ENCODE measurements around the gene ATP6V0A1. TPM values are rescaled to one million over a fixed set of nuclear protein-coding genes. Genes with fewer than 3 reads are reported as not detected.
"Not testable (repeated sequence)": the region's sequence is repeated elsewhere in the genome, so short reads cannot be mapped to it uniquely, and the experiment has no call there.

Gene ATP6V0A1
- total RNA-seq, 1 donor from 2014 or later: 44.1 TPM

- DNase-seq (ENCODE audit: extremely low read depth, low read depth, low spot score): no peak
Measured at GRCh38 chr17:42431758-42432161, 26.9 kb upstream of the ATP6V0A1 start.

- DNase-seq (ENCODE audit: extremely low read depth, low read depth, low spot score): peak; percentile 94
Measured at GRCh38 chr17:42436391-42436790, 22.3 kb upstream of the ATP6V0A1 start.

GRCh38 chr17:42438600-42439567 is 19.8 kb upstream of the ATP6V0A1 start:
- no peak for DNase-seq (ENCODE audit: extremely low read depth, low read depth, low spot score)

- DNase-seq (ENCODE audit: extremely low read depth, low read depth, low spot score): no peak
Measured at GRCh38 chr17:42441371-42442195, 17.1 kb upstream of the ATP6V0A1 start.

GRCh38 chr17:42442196-42442565 is 16.5 kb upstream of the ATP6V0A1 start:
- DNase-seq (ENCODE audit: extremely low read depth, low read depth, low spot score): no peak

- DNase-seq (ENCODE audit: extremely low read depth, low read depth, low spot score): not testable (repeated sequence)
Measured at GRCh38 chr17:42449176-42449575, 9.5 kb upstream of the ATP6V0A1 start.

- not testable (repeated sequence) for DNase-seq (ENCODE audit: extremely low read depth, low read depth, low spot score)
Measured at GRCh38 chr17:42449838-42450237, 8.8 kb upstream of the ATP6V0A1 start.

GRCh38 chr17:42451270-42451669 is 7.4 kb upstream of the ATP6V0A1 start:
- DNase-seq (ENCODE audit: extremely low read depth, low read depth, low spot score): not testable (repeated sequence)

GRCh38 chr17:42453439-42453838 is 5.2 kb upstream of the ATP6V0A1 start:
- DNase-seq (ENCODE audit: extremely low read depth, low read depth, low spot score): no peak

- DNase-seq (ENCODE audit: extremely low read depth, low read depth, low spot score): not testable (repeated sequence)
Measured at GRCh38 chr17:42454987-42455386, 3.7 kb upstream of the ATP6V0A1 start.

GRCh38 chr17:42456223-42457106 is 2.2 kb upstream of the ATP6V0A1 start:
- DNase-seq (ENCODE audit: extremely low read depth, low read depth, low spot score): peak; percentile 66

GRCh38 chr17:42457107-42457792 is 1.4 kb upstream of the ATP6V0A1 start:
- no peak for DNase-seq (ENCODE audit: extremely low read depth, low read depth, low spot score)

GRCh38 chr17:42459256-42459800 is 650 bp downstream of the ATP6V0A1 start:
- no peak for DNase-seq (ENCODE audit: extremely low read depth, low read depth, low spot score)

GRCh38 chr17:42459801-42460281 is 1.2 kb downstream of the ATP6V0A1 start:
- DNase-seq (ENCODE audit: extremely low read depth, low read depth, low spot score): no peak

- no peak for DNase-seq (ENCODE audit: extremely low read depth, low read depth, low spot score)
Measured at GRCh38 chr17:42460371-42460770, 1.7 kb downstream of the ATP6V0A1 start.

- no peak for DNase-seq (ENCODE audit: extremely low read depth, low read depth, low spot score)
Measured at GRCh38 chr17:42463976-42464400, 5.3 kb downstream of the ATP6V0A1 start.

GRCh38 chr17:42467889-42468288 is 9.2 kb downstream of the ATP6V0A1 start:
- DNase-seq (ENCODE audit: extremely low read depth, low read depth, low spot score): no peak

GRCh38 chr17:42472709-42473521 is 14.2 kb downstream of the ATP6V0A1 start:
- no peak for DNase-seq (ENCODE audit: extremely low read depth, low read depth, low spot score)

- DNase-seq (ENCODE audit: extremely low read depth, low read depth, low spot score): no peak
Measured at GRCh38 chr17:42474276-42474675, 15.6 kb downstream of the ATP6V0A1 start.
